Measurements from ENCODE around the gene SLC29A1.
"Not testable (repeated sequence)": the region's sequence is repeated elsewhere in the genome, so short reads cannot be mapped to it uniquely, and the experiment has no call there.

SLC29A1 gene

DNA sequence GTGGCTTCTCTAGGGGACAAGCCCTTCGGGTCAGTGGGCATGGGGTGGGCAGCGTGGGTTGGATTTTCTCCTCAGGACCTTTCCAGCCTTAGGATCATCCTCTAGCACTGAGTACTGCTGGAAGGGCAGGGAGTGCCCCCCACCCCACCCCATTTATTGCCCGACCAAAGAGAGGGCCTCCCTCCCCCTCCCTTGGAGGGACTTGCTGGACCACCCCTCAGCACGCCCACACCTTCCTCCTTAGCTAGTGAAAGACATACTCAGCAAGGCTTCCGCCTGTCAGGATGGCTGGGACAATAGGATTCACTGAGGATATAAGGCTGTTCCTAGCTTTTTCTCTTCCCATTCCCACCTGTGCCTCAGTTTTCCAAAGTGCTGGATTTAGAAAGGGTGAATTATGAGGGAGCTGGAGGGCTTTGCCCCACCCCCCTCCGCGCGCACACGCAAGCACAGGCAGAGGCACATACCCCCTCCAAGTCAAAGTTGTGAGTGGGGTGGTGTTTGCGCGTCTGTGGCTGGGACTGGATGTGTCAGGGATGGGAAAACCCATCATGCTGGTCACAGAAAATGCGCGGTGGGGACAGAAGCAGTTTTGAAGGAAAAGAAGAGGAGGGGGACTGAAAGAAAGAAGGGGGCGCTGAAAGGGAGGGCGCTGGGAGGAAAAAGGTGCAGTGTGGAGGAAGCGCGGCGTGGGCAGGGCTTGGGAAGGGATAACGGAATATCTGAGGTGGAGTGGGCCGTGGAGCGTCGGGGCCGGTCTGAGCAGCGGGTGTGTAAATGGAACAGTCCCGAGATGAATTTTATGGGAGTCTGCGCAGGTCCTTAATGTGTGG lies 693 bp upstream of the SLC29A1 start:
- no peak for DNase-seq (ENCODE audit: low read depth)

DNA sequence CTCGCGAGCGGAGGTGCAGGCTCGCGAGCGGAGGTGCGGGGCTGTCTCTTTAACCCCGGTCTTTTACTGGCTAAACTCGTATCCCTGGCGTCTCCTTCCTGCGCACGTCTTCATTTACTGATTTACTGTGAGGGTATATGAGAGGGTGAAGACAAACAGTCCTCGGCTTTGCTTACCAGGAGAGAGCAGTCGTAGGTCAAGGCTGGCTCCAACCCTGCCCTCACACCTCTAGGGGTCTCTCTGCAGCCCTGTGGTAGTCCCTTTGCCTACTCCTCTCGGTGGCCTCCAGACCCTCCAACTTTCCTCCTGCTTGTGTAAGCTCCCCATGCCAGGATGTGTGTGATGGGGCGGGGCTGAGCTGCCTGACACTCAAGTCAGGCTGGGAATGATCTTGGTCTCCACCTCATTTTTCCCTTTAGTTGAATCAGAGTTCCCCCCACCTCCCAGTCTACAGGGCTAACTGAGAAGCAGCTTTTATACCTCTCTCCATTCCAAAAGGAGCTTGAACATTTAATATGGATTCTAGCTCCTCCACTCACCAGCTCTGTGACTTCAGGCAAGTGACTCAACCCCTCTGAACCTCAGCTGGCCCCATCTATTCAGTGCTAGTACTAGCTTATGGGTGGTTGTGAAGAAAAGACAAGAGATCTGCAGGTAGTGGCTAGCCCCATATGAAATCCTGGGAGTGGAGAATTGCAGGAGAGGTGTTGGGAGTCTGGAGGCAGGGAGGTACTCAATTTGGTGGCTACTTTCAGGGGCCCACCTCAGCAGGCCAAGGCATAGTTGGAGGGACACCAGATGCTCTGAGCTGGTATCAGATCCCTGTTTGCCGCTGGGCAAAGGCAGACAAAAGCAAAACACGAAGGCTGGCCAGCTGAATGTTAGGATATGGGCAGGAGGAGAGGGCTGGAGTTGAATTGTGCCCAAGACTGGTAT lies 902 bp downstream of the SLC29A1 start:
- DNase-seq (ENCODE audit: low read depth), result no peak

DNA sequence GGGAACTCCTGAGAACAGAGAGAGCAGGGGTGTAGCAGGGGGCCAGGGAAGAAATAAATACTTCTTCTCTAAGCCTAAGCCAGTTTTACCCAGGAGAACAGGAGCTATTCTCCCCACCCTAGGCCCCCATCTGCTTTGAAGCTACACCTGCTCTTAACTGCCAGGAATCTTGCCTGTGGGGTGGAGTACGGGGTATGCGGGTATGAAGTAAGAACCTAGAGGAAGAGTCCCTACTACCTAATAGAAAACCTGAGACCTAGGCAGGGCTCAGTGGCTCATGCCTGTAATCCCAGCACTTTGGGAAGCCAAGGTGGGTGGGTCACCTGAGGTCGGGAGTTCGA lies 1.5 kb downstream of the SLC29A1 start:
- DNase-seq (ENCODE audit: low read depth), result no peak

DNA sequence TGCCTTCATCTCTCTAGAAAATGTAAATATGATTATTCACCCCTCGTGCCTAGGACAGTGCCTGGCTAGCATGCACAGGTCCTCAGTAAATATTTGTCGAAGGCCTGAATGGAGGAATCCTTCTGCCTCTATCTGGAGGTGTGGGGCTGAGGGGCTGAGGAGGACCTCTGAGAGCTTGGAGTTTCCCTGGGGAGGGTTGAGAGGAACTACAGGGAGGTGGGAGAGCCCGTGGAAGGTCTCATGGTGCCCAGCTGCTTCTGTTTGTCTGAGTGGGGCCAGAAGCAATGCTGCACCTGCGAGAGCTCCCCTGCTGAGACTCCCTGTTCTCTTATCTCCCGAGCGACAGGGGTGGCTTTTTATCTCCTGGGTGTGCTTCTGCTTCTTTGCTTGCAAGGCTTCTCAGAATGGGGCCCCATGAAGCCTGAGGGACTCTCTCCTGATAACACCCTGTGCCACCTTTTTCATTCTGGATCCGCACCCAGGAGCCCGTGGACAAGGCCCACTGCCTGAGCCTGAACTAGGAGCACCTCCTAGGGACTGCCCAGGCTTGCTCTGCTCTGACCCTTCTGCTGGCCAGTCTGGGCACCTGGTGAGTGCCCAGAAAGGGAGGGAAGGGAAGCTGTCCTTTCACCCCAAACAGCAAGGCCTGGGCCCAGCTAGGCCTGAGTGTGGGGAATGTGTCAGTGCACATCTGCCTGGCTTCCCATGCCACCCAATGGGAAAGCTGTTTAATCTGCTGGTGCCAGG lies 2.4 kb downstream of the SLC29A1 start:
- no peak for DNase-seq (ENCODE audit: low read depth)

DNA sequence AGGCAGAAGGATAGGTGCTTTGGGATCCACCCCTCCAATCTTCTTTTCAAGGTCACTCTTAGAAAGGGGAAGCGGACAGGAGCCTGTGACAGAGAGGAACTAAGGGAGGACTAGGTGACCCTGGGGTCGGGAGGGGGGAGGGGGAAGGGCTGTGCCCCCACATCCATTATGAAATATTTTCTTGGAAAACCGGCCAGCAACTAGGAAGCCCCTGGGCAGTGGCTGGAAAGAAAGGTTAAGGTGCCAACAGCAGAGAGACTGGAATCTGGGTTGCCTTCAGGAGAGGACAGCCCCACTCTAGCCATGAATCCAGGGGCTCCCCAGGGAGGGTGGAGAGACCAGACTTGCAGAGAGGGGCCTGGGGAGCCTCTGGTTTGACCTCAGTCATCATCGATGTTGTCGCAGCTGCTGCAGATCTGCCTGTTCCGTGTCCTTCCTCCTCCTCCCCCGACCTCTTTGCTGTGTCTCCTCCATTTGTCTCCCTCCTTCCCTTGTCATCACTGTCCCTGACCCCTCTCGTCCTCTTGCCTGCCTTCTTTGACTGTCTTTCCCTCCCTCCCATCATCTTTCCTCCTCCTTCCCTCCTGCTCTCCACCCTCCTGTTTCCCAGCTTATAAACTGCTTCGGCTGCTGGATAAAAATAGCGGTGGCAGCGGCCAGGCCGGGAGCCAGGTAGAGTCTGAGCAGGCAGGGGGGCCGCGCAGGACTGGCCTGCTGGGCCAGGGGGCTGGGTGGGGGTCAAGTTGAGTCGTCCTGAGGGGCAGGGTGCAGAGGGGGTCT lies 3.2 kb downstream of the SLC29A1 start:
- DNase-seq (ENCODE audit: low read depth), result no peak

DNA sequence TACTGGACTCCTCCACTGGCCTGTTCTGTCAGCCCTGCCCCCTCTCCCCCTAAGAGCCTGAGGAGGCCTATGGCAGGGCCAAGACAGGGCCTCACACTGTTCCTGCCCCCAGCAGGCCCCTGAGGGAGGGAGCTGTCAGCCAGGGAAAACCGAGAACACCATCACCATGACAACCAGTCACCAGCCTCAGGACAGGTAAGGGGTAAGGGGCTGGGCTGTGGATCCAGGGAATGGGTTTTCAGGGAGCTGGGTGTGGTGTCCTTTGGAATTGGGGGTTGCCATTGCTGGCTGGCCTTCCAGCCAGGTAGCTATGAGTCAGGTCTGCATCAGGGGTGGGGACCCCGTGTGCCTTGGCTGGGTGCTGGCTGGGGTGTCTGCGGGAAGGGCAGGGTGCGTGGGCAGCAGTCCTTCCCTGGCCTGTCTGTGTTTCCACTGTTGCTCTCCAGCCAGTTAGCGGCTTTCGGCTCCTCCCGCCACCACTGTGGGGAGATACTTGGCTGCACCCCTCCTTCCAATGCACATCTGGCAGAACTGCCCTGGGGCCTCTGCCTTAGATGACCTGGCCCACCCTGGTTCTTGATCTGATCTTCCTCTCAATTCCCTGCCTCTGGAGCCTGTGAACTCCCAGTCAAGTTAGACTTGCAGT lies 3.9 kb downstream of the SLC29A1 start:
- no peak for DNase-seq (ENCODE audit: low read depth)

DNA sequence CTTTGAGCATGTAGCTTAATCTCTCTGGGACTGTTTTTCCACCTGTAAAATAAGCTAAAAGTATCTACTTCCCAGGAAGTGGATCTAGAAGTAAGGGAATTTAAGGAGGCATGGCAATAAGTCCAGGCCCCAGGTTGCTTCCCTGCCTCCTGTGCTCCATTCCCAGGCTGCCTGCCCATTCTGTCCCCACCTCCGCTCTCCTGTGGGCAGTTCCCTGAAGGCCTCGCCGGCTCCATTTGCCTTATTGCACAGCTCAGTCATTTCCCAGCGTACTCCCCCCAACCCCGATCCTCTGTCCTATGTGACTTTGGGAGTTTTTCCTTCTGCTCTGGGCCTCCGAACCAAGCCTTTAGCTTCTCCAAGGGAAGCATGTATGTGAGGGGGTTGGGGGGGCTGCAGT lies 4.6 kb downstream of the SLC29A1 start:
- no peak for DNase-seq (ENCODE audit: low read depth)

DNA sequence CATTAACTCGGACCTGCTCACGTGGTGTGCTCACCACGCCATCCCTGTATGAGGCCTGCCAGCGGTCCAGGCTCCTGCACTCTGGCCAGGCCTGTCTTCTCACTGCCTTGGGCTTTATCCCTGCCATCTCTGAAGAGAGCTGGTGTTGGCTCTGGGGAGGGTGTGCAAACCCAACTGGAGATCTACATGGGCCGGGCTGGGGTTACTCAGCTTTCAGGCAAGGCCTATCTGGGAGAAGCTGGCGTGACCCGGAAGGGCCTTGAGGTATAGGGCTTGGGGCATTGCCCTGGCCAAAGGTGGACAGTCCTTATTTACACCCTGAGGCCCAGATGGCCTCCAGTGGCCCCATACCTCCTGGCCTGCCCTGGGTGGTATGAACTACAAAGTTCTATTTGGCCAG lies 5.0 kb downstream of the SLC29A1 start:
- no peak for DNase-seq (ENCODE audit: low read depth)

DNA sequence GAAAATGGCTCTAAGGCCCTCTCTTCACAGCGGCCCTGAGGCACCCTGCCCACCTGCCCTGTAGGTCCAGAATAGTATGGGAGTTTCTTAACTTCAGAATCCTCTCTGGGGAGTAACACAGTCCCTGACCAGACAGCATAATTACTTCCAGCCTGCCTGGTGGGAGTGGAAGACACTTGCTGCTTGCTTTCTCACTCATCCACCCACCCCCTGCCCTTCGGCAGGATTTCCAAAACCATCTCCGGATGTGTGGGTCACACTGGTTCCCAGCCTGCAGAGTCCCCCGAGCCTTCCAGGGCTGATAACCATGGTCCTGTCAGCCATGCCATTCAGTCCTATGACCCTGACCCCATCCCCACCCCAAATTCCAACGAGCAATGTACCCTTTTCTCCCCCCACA lies 5.4 kb downstream of the SLC29A1 start:
- no peak for DNase-seq (ENCODE audit: low read depth)

DNA sequence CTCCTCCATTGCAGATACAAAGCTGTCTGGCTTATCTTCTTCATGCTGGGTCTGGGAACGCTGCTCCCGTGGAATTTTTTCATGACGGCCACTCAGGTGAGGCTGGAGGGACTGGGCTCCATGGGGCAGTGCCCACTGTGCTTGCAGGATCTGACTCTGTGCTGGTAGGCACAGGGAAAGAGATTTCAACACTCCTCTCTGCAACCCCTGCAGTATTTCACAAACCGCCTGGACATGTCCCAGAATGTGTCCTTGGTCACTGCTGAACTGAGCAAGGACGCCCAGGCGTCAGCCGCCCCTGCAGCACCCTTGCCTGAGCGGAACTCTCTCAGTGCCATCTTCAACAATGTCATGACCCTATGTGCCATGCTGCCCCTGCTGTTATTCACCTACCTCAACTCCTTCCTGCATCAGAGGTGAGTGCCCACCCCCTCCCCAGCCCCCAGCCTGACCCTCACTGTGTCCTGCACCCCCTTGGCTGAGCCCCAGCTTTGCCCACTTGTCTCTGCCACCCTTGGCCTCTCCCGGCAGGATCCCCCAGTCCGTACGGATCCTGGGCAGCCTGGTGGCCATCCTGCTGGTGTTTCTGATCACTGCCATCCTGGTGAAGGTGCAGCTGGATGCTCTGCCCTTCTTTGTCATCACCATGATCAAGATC lies 6.1 kb downstream of the SLC29A1 start:
- DNase-seq (ENCODE audit: low read depth), result no peak

DNA sequence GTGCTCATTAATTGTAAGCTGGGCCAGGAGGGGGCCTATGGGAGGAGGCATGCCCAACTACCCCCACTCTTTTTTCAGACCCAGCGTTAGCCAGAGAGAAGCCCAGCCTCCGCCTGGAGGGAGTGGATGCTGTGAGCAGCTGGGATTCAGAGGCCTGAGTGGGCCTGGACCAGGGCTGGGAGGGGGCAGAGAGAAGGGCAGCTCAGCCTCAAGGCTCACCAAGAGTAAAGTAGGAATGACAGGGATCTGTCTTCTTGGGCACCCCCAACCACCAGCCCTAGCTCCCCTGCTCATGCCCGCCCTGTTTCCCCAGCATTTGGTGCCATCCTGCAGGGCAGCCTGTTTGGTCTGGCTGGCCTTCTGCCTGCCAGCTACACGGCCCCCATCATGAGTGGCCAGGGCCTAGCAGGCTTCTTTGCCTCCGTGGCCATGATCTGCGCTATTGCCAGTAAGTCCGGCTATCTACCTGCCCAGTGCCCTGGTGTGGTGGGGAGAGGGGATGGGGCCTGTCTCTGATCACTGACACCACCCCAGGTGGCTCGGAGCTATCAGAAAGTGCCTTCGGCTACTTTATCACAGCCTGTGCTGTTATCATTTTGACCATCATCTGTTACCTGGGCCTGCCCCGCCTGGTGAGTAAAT lies 6.8 kb downstream of the SLC29A1 start:
- DNase-seq (ENCODE audit: low read depth), result no peak

DNA sequence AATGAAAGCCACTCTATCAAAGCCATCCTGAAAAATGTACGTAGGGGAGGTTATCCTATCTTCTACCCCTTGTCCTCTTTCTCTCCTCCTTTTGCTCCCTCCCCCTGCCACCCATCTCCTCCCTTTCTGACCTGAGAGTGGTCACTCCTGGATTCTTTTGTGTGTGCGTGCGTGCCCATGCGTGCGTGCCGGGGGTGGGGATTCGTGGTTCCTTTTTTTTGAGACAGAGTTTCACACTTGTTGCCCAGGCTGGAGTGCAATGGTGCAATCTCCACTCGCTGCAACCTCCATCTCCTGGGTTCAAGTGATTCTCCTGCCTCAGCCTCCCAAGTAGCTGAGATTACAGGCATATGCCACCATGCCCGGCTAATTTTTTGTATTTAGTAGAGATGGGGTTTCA lies 8.0 kb downstream of the SLC29A1 start:
- not testable (repeated sequence) for DNase-seq (ENCODE audit: low read depth)

DNA sequence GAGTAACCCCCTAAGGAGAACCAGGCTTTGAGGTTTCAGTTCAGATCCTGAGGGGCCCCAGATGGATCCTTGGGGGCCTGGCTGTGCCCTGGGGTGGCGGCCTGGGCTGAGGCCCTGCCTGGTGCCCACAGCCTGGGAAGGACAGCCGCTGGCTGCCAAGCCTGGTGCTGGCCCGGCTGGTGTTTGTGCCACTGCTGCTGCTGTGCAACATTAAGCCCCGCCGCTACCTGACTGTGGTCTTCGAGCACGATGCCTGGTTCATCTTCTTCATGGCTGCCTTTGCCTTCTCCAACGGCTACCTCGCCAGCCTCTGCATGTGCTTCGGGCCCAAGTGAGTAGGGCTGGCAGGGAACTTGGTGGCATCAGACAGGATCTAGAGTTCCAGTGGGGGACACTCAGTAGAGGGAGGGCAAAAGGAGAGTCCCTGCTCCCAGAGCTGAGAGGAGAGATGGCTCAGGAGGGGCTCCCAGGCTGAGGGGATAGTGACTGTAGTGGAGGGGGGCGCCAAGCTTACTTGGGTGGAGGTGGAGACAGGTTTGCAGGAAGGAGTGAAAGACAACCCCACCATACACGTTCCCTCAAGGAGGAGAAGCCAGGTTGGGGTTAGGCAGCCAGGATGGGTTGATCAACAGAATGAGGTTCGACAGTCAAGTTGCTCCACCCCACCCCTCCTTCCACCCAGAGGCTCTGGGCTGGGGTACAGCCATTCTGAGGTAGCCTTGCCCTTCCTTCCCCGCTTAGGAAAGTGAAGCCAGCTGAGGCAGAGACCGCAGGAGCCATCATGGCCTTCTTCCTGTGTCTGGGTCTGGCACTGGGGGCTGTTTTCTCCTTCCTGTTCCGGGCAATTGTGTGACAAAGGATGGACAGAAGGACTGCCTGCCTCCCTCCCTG lies 9.5 kb downstream of the SLC29A1 start:
- DNase-seq (ENCODE audit: low read depth), result no peak

DNA sequence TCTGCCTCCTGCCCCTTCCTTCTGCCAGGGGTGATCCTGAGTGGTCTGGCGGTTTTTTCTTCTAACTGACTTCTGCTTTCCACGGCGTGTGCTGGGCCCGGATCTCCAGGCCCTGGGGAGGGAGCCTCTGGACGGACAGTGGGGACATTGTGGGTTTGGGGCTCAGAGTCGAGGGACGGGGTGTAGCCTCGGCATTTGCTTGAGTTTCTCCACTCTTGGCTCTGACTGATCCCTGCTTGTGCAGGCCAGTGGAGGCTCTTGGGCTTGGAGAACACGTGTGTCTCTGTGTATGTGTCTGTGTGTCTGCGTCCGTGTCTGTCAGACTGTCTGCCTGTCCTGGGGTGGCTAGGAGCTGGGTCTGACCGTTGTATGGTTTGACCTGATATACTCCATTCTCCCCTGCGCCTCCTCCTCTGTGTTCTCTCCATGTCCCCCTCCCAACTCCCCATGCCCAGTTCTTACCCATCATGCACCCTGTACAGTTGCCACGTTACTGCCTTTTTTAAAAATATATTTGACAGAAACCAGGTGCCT lies 10.2 kb downstream of the SLC29A1 start:
- DNase-seq (ENCODE audit: low read depth), result no peak

DNA sequence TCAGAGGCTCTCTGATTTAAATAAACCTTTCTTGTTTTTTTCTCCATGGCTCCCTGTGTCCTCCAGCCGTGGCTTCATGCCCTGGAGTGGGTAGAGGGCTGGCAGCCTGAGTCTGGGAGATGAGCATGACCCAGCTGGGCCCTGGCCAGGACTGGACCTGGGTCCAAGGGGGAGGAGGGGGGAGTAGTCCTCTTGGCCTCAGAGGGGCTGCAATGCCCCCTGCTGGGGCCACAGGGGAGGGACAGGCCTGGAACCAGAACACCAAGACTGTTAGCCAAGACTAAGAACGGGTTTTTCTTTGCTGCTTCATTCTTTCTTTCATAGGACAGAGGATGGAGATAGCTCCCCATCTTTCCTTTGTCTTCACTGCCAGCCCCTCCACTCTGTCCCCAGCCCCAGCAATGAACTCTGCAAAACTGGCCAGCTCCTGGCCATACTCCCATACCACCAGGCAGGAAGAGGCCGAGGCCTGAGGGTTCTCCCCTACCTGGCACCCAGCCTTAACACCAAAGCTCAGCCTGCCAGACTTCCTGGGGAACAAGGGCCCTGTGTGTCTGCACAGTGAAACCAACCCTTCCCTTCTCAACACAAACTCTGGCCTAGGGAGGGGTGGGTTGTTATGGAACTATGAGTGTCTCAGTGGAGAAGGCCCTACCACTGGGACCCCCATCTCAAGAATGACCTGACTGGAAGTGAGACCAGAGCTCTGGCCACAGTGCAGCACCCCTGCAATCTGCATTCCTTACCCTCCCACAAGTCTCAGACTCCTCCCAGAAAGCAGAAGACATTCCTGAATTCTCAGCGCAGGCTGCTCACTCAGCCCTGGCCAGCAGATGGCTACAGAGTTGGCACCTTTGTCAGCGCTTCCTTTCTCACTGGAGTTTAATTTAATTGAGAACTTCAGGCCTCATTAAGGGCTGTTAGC lies 11.0 kb downstream of the SLC29A1 start:
- no peak for DNase-seq (ENCODE audit: low read depth)

DNA sequence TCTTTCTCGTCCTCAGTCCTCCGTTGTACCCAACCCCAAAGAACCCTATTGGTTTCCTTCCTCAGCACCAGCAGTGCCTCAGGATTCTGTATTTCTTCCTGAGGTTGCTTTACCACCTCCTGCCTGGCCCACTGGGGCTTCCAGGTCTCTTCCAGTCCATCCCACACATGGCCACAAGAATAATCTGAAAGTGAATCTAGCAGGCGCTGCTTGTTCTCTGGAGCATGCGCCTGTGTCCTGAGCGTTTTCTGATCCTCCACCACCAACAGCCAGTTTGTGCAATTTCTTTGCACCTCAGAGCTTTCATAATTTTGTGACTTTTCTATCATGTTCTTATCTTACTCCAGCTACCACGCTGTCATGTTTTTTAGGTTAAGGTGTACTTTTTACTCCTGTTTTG lies 11.9 kb downstream of the SLC29A1 start:
- DNase-seq (ENCODE audit: low read depth), result no peak

DNA sequence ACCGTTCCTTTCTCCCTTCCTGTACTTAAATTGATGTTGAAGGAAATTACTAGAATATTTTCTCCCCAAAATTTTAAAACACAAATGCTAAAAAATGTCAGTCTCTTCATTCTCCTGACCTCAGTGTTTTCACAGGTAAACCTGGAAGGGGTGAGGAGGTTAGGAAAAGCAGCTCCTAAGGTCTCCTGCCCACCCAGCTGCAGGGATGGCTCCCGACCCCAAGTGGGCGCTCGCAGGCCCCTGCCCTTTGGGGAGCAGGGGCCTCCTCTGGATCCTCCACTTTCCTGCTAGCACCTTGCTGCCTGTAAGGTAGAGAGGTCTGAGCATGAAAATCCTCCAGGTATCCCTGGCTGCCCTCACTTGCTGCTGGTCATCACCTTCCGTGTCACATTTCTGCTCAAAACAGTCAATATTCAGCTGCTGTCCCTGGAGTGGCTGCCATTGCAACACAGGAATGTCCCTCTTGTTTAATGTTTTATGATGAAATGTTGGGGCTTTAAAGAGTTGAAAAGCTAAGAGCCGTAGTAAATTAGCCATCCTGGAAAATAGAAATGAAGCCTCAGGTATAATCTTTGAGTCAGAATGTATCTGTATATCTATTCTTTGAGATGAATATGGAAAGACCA lies 12.6 kb downstream of the SLC29A1 start:
- DNase-seq (ENCODE audit: low read depth), result no peak
